Keratinocyte (primary cell): ENCODE data around the gene LIN28B. TPM values are rescaled to one million over a fixed set of nuclear protein-coding genes. Genes with fewer than 3 reads are reported as not detected.

Experiments
- DNase-seq: peaks from one replicate; pipeline ENCODE4 v3.0.0-alpha.2; 2011; ENCODE audit warnings: low read depth, missing footprints, low spot score
- FAIRE-seq: peaks from 2 replicates; lab custom pipeline; 2011; peaks lifted over from hg19 to GRCh38; lab: Jason Lieb, UNC
- H2AFZ ChIP-seq: 2 replicates; pipeline ENCODE4 v1.6.0; 2012; ENCODE audit warnings: low read length, control low read depth, inconsistent platforms; ENCODE audit not compliant: control insufficient read depth
- H3K27ac ChIP-seq: 2 replicates; pipeline ENCODE4 v1.5.1; 2011; ENCODE audit warnings: low read length; ENCODE audit not compliant: control insufficient read depth, insufficient read depth
- H3K27me3 ChIP-seq: 3 replicates; pipeline ENCODE4 v1.6.0; 2011; ENCODE audit warnings: low read length; ENCODE audit not compliant: control insufficient read depth, insufficient read depth; ENCODE audit errors: extremely low read depth
- H3K36me3 ChIP-seq, 2 experiments: 2 replicates in 1 of 2; 3 replicates in 1 of 2; pipeline ENCODE4 v1.5.1; 2011; ENCODE audit warnings: low read length in 2 of 2, mild to moderate bottlenecking in 1 of 2; ENCODE audit not compliant: control insufficient read depth in 2 of 2, insufficient read depth in 2 of 2; ENCODE audit errors: extremely low read depth in 1 of 2
- H3K4me1 ChIP-seq: 3 replicates; pipeline ENCODE4 v1.5.1; 2011; ENCODE audit warnings: low read length; ENCODE audit not compliant: control insufficient read depth, insufficient read depth; ENCODE audit errors: extremely low read depth
- H3K4me2 ChIP-seq: 3 replicates; pipeline ENCODE4 v1.6.0; 2011; ENCODE audit warnings: low read depth, low read length; ENCODE audit not compliant: control insufficient read depth, insufficient read depth; ENCODE audit errors: extremely low read depth
- H3K4me3 ChIP-seq, 3 experiments: fragments of 200-600 bp in 1 of 3; sonication (generic) in 1 of 3; 2 replicates in 2 of 3; 3 replicates in 1 of 3; pipeline ENCODE4 v1.5.1; 2011 to 2016; ENCODE audit warnings: low read length in 3 of 3, mild to moderate bottlenecking in 3 of 3, control low read depth in 2 of 3, inconsistent platforms in 1 of 3, low read depth in 1 of 3, mixed read lengths in 1 of 3, mixed run types in 1 of 3, moderate library complexity in 1 of 3; ENCODE audit not compliant: control insufficient read depth in 2 of 3, insufficient read depth in 2 of 3; ENCODE audit errors: extremely low read depth in 1 of 3
- H3K79me2 ChIP-seq: 2 replicates; pipeline ENCODE4 v1.6.0; 2012; ENCODE audit warnings: low read length; ENCODE audit not compliant: control insufficient read depth, insufficient read depth
- H3K9ac ChIP-seq: 3 replicates; pipeline ENCODE4 v1.6.0; 2011; ENCODE audit warnings: low read length; ENCODE audit not compliant: control insufficient read depth, insufficient read depth; ENCODE audit errors: extremely low read depth
- H3K9me1 ChIP-seq: 3 replicates; pipeline ENCODE4 v1.6.0; 2011; ENCODE audit warnings: low read length; ENCODE audit not compliant: control insufficient read depth, insufficient read depth; ENCODE audit errors: extremely low read depth
- H3K9me3 ChIP-seq: 2 replicates; pipeline ENCODE4 v1.5.1; 2012; ENCODE audit warnings: low read depth, low read length; ENCODE audit not compliant: control insufficient read depth
- H4K20me1 ChIP-seq: 3 replicates; pipeline ENCODE4 v1.6.0; 2011; ENCODE audit warnings: low read length; ENCODE audit not compliant: control insufficient read depth, insufficient read depth; ENCODE audit errors: extremely low read depth
- EZH2 ChIP-seq: IDR thresholded peaks from one replicate; pipeline ENCODE4 v1.6.1; 2012; ENCODE audit warnings: inconsistent platforms, mild to moderate bottlenecking, low read length, moderate library complexity
- dilution Hi-C: fragments of 300-500 bp; cut with MboI; formaldehyde crosslinking; loops from one replicate; pipeline ENCODE4 v1.7.0; 2020; ENCODE audit warnings: low sequenced_read_pairs; ENCODE audit not compliant: extremely low pct_ligation_motif_present
- polyA plus RNA-seq, 5 experiments: library from polyadenylated mRNA; depleted of rRNA in 3 of 5; stranded (reverse) in 3 of 5; stranded (forward) in 1 of 5; unstranded in 1 of 5; fragments of >200 nt; gene quantifications; 1 replicate in 1 of 5; 2 replicates in 3 of 5; 3 replicates in 1 of 5; pipeline versions ENCODE4 v1.2.1 to v1.2.3, GENCODE V29; 2011 to 2012; ENCODE audit warnings: missing spikeins in 2 of 5, low read depth in 1 of 5, low replicate concordance in 1 of 5
- TF ChIP-seq, protein P1 (sequence below), 3 experiments: IDR thresholded peaks in 1 of 3; conservative IDR thresholded peaks in 1 of 3; optimal IDR thresholded peaks in 1 of 3; 2 replicates in 2 of 3; 3 replicates in 1 of 3; pipeline versions ENCODE3 to v1.5.1; 2011; ENCODE audit warnings: low read length in 3 of 3, mild to moderate bottlenecking in 3 of 3, moderate library complexity in 2 of 3, control low read depth in 1 of 3, inconsistent platforms in 1 of 3; ENCODE audit not compliant: insufficient read depth in 2 of 3; ENCODE audit errors: extremely low read depth in 1 of 3

Gene LIN28B
- polyA plus RNA-seq, 1 donor (not counting 4 experiments of a cell fraction or from before 2014, with no cell fraction given) = not detected

- Histone ChIP-seq H3K36me3 (no peaks in the 10 kb centered on the region), H3K27me3 (no peaks in the 10 kb centered on the region), H4K20me1 (no peaks in the 10 kb centered on the region), H3K79me2 (no peaks in the 10 kb centered on the region), H2AFZ (peak overlapping the region; percentile 12), H3K9ac (no peak overlapping the region), H3K4me1 (peaks cover 13% of the 10 kb centered on the region), H3K4me3 (no peak overlapping the region), H3K27ac (no peak overlapping the region), H3K9me1 (no peaks in the 10 kb centered on the region), H3K9me3 (no peaks in the 10 kb centered on the region), H3K4me2 (peak overlapping the region; percentile 41)
- no peak for TF ChIP-seq EZH2
- TF ChIP-seq, protein P1, sequence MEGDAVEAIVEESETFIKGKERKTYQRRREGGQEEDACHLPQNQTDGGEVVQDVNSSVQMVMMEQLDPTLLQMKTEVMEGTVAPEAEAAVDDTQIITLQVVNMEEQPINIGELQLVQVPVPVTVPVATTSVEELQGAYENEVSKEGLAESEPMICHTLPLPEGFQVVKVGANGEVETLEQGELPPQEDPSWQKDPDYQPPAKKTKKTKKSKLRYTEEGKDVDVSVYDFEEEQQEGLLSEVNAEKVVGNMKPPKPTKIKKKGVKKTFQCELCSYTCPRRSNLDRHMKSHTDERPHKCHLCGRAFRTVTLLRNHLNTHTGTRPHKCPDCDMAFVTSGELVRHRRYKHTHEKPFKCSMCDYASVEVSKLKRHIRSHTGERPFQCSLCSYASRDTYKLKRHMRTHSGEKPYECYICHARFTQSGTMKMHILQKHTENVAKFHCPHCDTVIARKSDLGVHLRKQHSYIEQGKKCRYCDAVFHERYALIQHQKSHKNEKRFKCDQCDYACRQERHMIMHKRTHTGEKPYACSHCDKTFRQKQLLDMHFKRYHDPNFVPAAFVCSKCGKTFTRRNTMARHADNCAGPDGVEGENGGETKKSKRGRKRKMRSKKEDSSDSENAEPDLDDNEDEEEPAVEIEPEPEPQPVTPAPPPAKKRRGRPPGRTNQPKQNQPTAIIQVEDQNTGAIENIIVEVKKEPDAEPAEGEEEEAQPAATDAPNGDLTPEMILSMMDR (optimal IDR thresholded peaks at IDR 0.05 in 1 of 3, IDR thresholded peaks at IDR 0.05 in 1 of 3, conservative IDR thresholded peaks at IDR 0.05 in 1 of 3; ENCODE audit: extremely low read depth in 1 of 3, insufficient read depth in 2 of 3, low read length in 3 of 3) = no peak
- DNase-seq = no peak
- FAIRE-seq = peak; percentile 83
- dilution Hi-C loops = no loop called here
Observed at GRCh38 chr6:104908888-104909525, 47.9 kb upstream of the LIN28B start.

DNA sequence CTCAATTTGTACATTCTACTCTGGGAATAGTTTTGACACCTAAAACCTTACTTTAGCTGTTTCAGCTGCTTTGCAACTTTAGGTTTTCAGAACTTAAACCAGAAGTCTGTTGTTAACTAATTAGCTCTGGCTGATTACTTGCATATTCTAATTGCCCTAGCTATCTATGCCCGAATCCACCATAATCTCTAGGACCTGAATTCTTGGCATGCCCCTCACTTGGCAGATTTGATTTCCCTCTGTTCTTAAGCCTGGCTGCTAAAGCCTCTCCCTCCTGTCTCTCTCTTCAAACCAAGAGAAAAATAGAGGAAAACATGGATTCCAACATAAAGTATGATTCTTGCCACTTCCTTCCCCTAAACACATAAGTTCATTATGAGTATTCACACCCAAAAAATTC lies 35.0 kb upstream of the LIN28B start:
- Histone ChIP-seq H3K4me1 (no peaks in the 10 kb centered on the region), H3K4me2 (no peak overlapping the region), H3K9me1 (no peaks in the 10 kb centered on the region), H3K9ac (no peak overlapping the region), H3K27me3 (peaks cover 2% of the 10 kb centered on the region), H3K9me3 (no peaks in the 10 kb centered on the region), H3K79me2 (no peaks in the 10 kb centered on the region), H4K20me1 (no peaks in the 10 kb centered on the region), H2AFZ (no peak overlapping the region), H3K4me3 (no peak overlapping the region), H3K27ac (no peak overlapping the region), H3K36me3 (no peaks in the 10 kb centered on the region)
- TF ChIP-seq, protein P1 (optimal IDR thresholded peaks at IDR 0.05 in 1 of 3, IDR thresholded peaks at IDR 0.05 in 1 of 3, conservative IDR thresholded peaks at IDR 0.05 in 1 of 3; ENCODE audit: extremely low read depth in 1 of 3, insufficient read depth in 2 of 3, low read length in 3 of 3) = no peak
- no peak for TF ChIP-seq EZH2
- FAIRE-seq = no peak
- no peak for DNase-seq
- dilution Hi-C loops = no loop called here
